Dendritic cell treated with granulocyte-macrophage colony-stimulating factor and Interleukin-4, amounts not matched to agents 40 ng/mL and 50 ng/mL, for 4 days (primary cell): Measurements from ENCODE around the gene SLC11A2.

Experiments
- H3K27ac Mint-ChIP-seq: one replicate; pipeline ENCODE4 v1.8.0; 2022; ENCODE audit warnings: mild to moderate bottlenecking, mixed read lengths
- H3K27me3 Mint-ChIP-seq: one replicate; pipeline ENCODE4 v1.8.0; 2022; ENCODE audit warnings: mild to moderate bottlenecking, mixed read lengths
- H3K36me3 Mint-ChIP-seq: one replicate; pipeline ENCODE4 v1.8.0; 2022; ENCODE audit warnings: low read depth, mixed read lengths
- H3K4me1 Mint-ChIP-seq: one replicate; pipeline ENCODE4 v1.8.0; 2022; ENCODE audit warnings: low read depth, mixed read lengths
- H3K4me3 Mint-ChIP-seq: one replicate; pipeline ENCODE4 v1.8.0; 2022; ENCODE audit warnings: mild to moderate bottlenecking, moderate library complexity, mixed read lengths
- H3K9me3 Mint-ChIP-seq: one replicate; pipeline ENCODE4 v1.8.0; 2022; ENCODE audit warnings: mixed read lengths
- intact Hi-C: fragments of 100-400 bp; cut with micrococcal nuclease; formaldehyde crosslinking; loops from one replicate; pipeline ENCODE4 v1.15.0; 2022

The SLC11A2 gene

GRCh38 chr12:51025836-51026638, at the start of gene SLC11A2:
Gene SLC11A2 (minus strand): TSS chr12:51026384. CDS start chr12:51010728, 15,656 bp downstream.
- peaks cover 32% of the 10 kb centered on the region for H3K36me3 Mint-ChIP-seq
- intact Hi-C loops, result loop anchor here (2.0 to 5.0 kb wide), 5 partner anchors 17 to 264 kb away; partner anchors contain the start of gene ATF1
- H3K4me1 Mint-ChIP-seq, result peaks cover 33% of the 10 kb centered on the region
- peak within 1 kb of the TSS; percentile 89 for H3K27ac Mint-ChIP-seq
- no peaks in the 10 kb centered on the region for H3K9me3 Mint-ChIP-seq
- H3K27me3 Mint-ChIP-seq, result peaks cover 2% of the 10 kb centered on the region
- H3K4me3 Mint-ChIP-seq, result peak within 1 kb of the TSS; percentile 80

- Mint-ChIP-seq H3K4me1 (peaks cover 10% of the 10 kb centered on the region), H3K9me3 (no peaks in the 10 kb centered on the region), H3K36me3 (peaks cover 75% of the 10 kb centered on the region), H3K4me3 (no peak overlapping the region), H3K27me3 (no peaks in the 10 kb centered on the region), H3K27ac (no peak overlapping the region)
- intact Hi-C loops, result no loop called here
Observed at GRCh38 chr12:51075390-51075789, 49.2 kb upstream of the SLC11A2 start.

GRCh38 chr12:51071663-51072062, 45.5 kb upstream of the SLC11A2 start:
- Mint-ChIP-seq H3K27ac (no peak overlapping the region), H3K4me3 (no peak overlapping the region), H3K4me1 (peaks cover 8% of the 10 kb centered on the region), H3K9me3 (no peaks in the 10 kb centered on the region), H3K36me3 (peaks cover 97% of the 10 kb centered on the region), H3K27me3 (no peaks in the 10 kb centered on the region)
- intact Hi-C loops, result no loop called here

DNA sequence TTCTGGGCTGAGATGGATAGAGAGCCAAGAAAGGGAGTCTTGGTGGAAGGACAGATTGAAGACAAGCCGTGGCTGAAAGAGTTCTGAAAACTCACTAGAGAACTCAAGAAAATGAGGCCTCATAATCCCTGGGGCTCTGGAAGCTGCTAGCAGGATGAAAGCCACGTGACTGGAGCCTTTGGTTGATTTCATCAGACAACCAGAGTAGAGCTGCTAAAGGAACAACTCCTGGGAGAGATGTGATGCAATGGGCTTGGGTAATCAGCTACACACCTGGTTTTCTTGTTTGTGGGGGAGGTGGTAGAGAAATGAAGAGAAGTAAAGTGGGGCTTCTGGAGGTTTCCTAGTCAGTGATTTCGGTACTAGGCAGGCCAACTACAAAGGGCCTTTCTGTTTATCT, 43.8 kb upstream of the SLC11A2 start:
- no peaks in the 10 kb centered on the region for H3K27me3 Mint-ChIP-seq
- intact Hi-C loops, result no loop called here
- peaks cover 98% of the 10 kb centered on the region for H3K36me3 Mint-ChIP-seq
- H3K4me1 Mint-ChIP-seq, result no peaks in the 10 kb centered on the region
- no peak overlapping the region for H3K27ac Mint-ChIP-seq
- no peak overlapping the region for H3K4me3 Mint-ChIP-seq
- H3K9me3 Mint-ChIP-seq, result no peaks in the 10 kb centered on the region

DNA sequence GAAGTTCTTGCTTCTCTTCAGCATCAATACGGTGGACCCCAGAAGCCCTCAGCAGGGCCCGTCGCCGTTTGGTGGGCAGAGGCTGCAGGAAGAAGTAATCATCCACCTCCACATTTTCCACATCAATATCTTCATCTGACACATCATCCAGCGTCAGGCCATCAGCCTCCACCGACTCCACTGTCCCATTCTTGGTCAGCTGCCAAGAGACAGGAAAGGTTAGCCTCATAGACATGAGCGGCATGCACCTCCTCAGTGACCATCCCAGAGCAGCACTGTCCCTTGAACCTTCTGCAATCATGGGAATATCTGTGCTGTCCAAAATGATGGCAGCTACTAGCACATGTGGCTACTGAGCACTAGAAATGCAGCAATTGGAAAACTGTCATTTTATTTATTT, 41.6 kb upstream of the SLC11A2 start:
- Mint-ChIP-seq H3K9me3 (no peaks in the 10 kb centered on the region), H3K36me3 (peaks cover 100% of the 10 kb centered on the region), H3K4me3 (no peak overlapping the region), H3K27ac (no peak overlapping the region), H3K4me1 (no peaks in the 10 kb centered on the region), H3K27me3 (no peaks in the 10 kb centered on the region)
- intact Hi-C loops, result no loop called here

DNA sequence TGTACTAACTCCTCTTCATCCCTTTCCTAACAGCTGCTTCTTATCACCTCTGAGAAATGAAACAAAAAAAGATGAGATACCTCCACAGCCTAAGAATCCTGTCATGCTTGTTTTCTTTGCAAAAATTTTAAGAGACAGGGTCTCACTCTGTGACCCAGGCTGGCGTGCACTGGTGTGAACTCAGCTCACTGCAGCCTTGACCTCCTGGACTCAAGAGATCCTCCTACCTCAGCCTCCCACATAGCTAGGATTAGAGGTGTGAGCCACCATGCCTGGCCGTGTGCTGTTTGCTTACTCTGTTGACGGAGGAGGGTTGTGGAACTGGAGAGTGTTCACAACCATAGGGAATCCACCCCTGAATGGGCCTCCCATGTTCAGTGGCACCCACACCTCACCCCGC, 41.0 kb upstream of the SLC11A2 start:
- Mint-ChIP-seq H3K4me1 (no peaks in the 10 kb centered on the region), H3K4me3 (no peak overlapping the region), H3K36me3 (peaks cover 100% of the 10 kb centered on the region), H3K27ac (no peak overlapping the region), H3K9me3 (no peaks in the 10 kb centered on the region), H3K27me3 (no peaks in the 10 kb centered on the region)
- intact Hi-C loops, result no loop called here

DNA sequence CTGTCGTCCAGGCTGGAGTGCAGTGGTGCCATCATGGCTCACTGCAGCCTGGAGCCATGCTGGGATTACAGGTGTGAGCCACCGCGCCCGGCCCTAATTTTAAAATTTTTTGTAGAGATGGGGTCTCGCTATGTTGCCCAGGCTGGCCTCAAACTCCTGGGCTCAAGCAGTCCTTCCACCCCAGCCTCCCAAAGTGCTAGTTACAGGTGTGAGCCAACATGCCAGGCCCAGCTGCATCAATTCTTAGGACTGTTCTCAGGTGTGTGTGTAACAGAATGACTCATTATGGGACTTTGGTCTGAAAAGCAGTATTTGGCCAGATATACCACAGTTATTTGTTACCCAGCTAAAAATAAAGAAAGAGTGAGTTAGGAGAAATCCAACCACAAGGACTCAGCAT, 39.3 kb upstream of the SLC11A2 start:
- Mint-ChIP-seq H3K4me3 (no peak overlapping the region), H3K27ac (no peak overlapping the region), H3K27me3 (no peaks in the 10 kb centered on the region), H3K4me1 (no peaks in the 10 kb centered on the region), H3K9me3 (no peaks in the 10 kb centered on the region), H3K36me3 (peaks cover 100% of the 10 kb centered on the region)
- intact Hi-C loops, result no loop called here

- H3K9me3 Mint-ChIP-seq, result no peaks in the 10 kb centered on the region
- intact Hi-C loops, result no loop called here
- H3K4me3 Mint-ChIP-seq, result no peak overlapping the region
- no peaks in the 10 kb centered on the region for H3K27me3 Mint-ChIP-seq
- peaks cover 100% of the 10 kb centered on the region for H3K36me3 Mint-ChIP-seq
- no peak overlapping the region for H3K27ac Mint-ChIP-seq
- H3K4me1 Mint-ChIP-seq, result no peaks in the 10 kb centered on the region
Observed at GRCh38 chr12:51062631-51063397, 36.6 kb upstream of the SLC11A2 start.

DNA sequence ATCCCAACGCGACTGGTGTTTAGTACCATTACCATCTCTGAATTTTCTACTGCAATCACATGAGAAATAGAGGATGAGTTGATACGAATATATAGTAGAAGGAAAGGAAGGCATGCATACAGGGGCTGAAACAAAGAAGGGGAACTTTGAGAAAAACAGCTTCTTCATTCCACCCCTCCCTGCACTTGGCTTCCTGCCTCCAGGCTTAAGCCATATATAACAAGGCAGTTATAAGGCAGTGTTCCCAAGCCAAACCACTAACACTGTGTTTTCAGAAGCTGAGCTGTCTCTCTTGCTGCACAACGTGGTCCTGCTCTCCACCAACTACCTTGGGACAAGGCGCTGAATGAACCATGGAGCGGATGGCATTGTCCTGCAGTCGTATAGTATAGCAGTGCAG, 32.9 kb upstream of the SLC11A2 start:
- Mint-ChIP-seq H3K4me1 (no peaks in the 10 kb centered on the region), H3K9me3 (no peaks in the 10 kb centered on the region), H3K27ac (no peak overlapping the region), H3K27me3 (no peaks in the 10 kb centered on the region), H3K4me3 (no peak overlapping the region), H3K36me3 (peaks cover 100% of the 10 kb centered on the region)
- intact Hi-C loops, result no loop called here

DNA sequence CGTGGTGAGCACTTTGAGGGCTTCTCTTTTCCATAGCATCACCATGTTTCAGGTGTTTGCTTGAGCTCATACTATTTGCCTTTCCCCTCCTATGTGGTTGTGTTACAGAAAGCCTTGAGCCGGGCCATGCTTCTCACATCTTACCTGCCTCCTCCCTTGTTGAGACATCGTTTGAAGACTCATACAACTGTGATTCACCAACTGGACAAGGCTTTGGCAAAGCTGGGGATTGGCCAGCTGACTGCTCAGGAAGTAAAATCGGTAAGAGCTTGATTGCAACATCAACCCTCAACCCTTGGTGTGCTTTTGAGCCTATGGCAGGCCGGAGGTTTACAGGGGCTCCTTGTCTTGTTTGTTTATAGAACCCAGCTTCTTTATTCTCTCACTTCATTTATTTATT, 30.1 kb upstream of the SLC11A2 start:
- Mint-ChIP-seq H3K36me3 (peaks cover 100% of the 10 kb centered on the region), H3K4me3 (no peak overlapping the region), H3K4me1 (no peaks in the 10 kb centered on the region), H3K27me3 (no peaks in the 10 kb centered on the region), H3K27ac (no peak overlapping the region), H3K9me3 (no peaks in the 10 kb centered on the region)
- intact Hi-C loops, result no loop called here

- no peaks in the 10 kb centered on the region for H3K4me1 Mint-ChIP-seq
- H3K27ac Mint-ChIP-seq, result no peak overlapping the region
- intact Hi-C loops, result no loop called here
- no peak overlapping the region for H3K4me3 Mint-ChIP-seq
- H3K27me3 Mint-ChIP-seq, result no peaks in the 10 kb centered on the region
- H3K9me3 Mint-ChIP-seq, result no peaks in the 10 kb centered on the region
- H3K36me3 Mint-ChIP-seq, result peaks cover 99% of the 10 kb centered on the region
Observed at GRCh38 chr12:51055060-51055459, 28.9 kb upstream of the SLC11A2 start.

GRCh38 chr12:51051787-51052186, 25.6 kb upstream of the SLC11A2 start:
- Mint-ChIP-seq H3K27me3 (no peaks in the 10 kb centered on the region), H3K9me3 (no peaks in the 10 kb centered on the region), H3K27ac (no peak overlapping the region), H3K4me3 (no peak overlapping the region), H3K36me3 (peaks cover 75% of the 10 kb centered on the region), H3K4me1 (peaks cover 18% of the 10 kb centered on the region)
- intact Hi-C loops, result no loop called here

GRCh38 chr12:51049525-51049924, 23.3 kb upstream of the SLC11A2 start:
- Mint-ChIP-seq H3K27ac (no peak overlapping the region), H3K4me1 (peaks cover 18% of the 10 kb centered on the region)
- intact Hi-C loops, result no loop called here

GRCh38 chr12:51048661-51049251, 22.6 kb upstream of the SLC11A2 start:
- H3K27ac Mint-ChIP-seq, result peak overlapping the region; percentile 90
- peak overlapping the region; percentile 98 for H3K4me3 Mint-ChIP-seq
- intact Hi-C loops, result loop anchor here (1.0 kb wide), 1 partner anchor 35 kb away; the partner anchor contains the start of gene CSRNP2
- H3K36me3 Mint-ChIP-seq, result peaks cover 45% of the 10 kb centered on the region
- H3K27me3 Mint-ChIP-seq, result no peaks in the 10 kb centered on the region
- no peaks in the 10 kb centered on the region for H3K9me3 Mint-ChIP-seq
- H3K4me1 Mint-ChIP-seq, result peaks cover 18% of the 10 kb centered on the region

More at GRCh38 chr12:51049525-51049924, 23.3 kb upstream of the SLC11A2 start:
- no peaks in the 10 kb centered on the region for H3K9me3 Mint-ChIP-seq
- no peaks in the 10 kb centered on the region for H3K27me3 Mint-ChIP-seq
- H3K36me3 Mint-ChIP-seq, result peaks cover 52% of the 10 kb centered on the region
- H3K4me3 Mint-ChIP-seq, result no peak overlapping the region
